Posterior vena cava (tissue), 2 donors: Measurements from ENCODE around the gene ZNF860. TPM values are rescaled to one million over a fixed set of nuclear protein-coding genes. Genes with fewer than 3 reads are reported as not detected.

Experiments
- DNase-seq: peaks from one replicate; pipeline ENCODE4 v3.0.0-alpha.2; 2020; ENCODE audit warnings: low spot score
- intact Hi-C, 2 donors: fragments of 100-400 bp; cut with DNase I; formaldehyde crosslinking; loops; one replicate each; pipeline versions ENCODE4 v1.14.1 to v1.14.2; 2022 to 2023
- total RNA-seq, 2 donors: library from RNA; stranded (reverse); fragmentation: NEBNext Ultra II Directional; extraction: Animal tissue kit (Norgen Biotek cat#: 25700); gene quantifications; one replicate each; pipeline ENCODE4 v1.2.1, GENCODE V29; 2021
- donor health status: DM: yes; HTN: yes; CAD: no.
- donor health status: DM: yes; HTN: yes; CAD: no.

ZNF860 gene
- total RNA-seq, 2 donors from 2014 or later = 1.0 to 2.3 TPM

GRCh38 chr3:32022947-32023346, 41.4 kb downstream of the ZNF860 start:
- intact Hi-C loops = no loop called here
- DNase-seq = no peak

- intact Hi-C loops = no loop called here
- no peak for DNase-seq
Measured at GRCh38 chr3:32026593-32026992, 45.0 kb downstream of the ZNF860 start.

GRCh38 chr3:32037932-32038267, 56.4 kb downstream of the ZNF860 start:
- intact Hi-C loops = no loop called here
- no peak for DNase-seq

- intact Hi-C loops = no loop called here
- no peak for DNase-seq
Measured at GRCh38 chr3:32041316-32041715, 59.8 kb downstream of the ZNF860 start.

Other genes starting within 250 kb of the ZNF860 start
- 10 to 100 TPM; 28.1 to 29.7 TPM for gene OSBPL10, start 488 bp upstream of the ZNF860 start, total RNA-seq
- gene GPD1L, start 124.9 kb downstream of the ZNF860 start, total RNA-seq = 10 to 100 TPM; 41.0 to 47.4 TPM